Measurements from ENCODE around the gene IMMP2L.

Gene IMMP2L

DNA sequence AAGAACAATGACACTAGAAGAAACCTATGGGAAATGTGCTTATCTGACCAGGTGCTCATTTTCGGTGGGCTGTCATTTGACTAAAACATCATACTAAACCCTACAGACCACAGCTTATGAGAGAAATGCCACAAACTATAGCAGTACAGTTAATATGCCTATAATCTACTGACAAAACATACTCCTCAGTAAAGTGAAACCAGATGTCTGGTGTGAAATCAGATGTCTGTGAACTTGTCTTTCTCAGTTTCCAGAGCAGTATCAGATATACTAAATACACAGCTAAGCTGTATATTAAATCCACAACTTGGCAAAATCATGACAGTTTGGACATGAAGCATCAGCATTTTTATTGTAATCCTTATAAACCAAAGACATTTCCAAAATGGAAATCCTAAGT, 3.3 kb downstream of the IMMP2L start:
- no peak for DNase-seq

DNA sequence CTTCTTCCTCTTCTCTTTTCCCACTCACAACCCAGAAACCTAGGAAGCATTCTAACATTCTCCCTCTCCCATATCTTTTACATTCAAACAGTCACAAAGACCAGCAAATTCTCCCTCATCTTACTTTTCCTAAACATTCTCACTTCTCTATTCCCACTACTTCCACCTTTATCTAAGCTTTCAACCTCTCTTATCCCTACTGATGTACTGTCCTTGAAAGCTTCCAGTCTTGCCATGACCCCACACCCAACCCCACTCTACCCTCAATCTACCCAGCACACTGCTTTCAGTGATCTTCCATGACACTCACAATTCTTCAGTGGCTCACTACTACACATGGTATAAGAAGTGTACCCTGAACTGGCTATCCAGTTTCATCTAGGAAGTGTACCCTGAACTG, 5.3 kb downstream of the IMMP2L start:
- DNase-seq = no peak

DNA sequence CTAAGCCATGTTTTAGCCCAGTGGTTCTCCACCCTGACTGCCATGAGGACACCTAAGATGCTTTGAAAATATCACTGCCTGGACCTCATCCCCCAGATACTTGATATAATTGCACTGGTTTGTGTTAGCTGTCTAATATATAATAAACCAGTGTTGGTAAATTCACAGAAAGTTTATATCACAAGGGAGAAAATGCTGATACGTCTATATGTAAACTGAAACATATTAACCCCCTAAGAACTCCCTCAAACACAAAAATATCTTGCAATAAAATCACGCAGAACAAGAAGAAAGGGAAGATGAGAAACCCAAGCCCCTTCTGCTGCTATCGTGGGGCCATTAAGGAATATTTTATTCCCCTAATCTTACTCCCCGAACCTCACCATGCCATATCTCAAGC, 8.2 kb downstream of the IMMP2L start:
- DNase-seq = no peak

DNA sequence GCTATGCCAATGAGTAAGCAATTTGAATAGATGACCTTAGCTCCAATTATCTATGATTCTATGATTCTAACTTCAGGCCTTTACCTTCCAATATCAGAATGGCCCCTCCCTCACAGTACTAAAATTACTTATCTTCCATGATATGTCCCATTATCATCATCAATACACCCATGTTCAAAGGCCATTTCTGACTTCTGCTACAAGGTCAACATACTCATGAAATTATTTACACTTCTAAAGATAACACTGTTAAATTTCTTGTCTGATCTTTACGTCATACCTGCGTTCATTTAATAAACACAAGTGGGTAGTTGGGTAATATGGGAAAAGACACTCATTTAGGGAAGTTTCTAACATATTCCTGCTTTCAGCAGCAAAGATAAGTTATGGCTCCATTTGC, 21.2 kb downstream of the IMMP2L start:
- DNase-seq = no peak

DNA sequence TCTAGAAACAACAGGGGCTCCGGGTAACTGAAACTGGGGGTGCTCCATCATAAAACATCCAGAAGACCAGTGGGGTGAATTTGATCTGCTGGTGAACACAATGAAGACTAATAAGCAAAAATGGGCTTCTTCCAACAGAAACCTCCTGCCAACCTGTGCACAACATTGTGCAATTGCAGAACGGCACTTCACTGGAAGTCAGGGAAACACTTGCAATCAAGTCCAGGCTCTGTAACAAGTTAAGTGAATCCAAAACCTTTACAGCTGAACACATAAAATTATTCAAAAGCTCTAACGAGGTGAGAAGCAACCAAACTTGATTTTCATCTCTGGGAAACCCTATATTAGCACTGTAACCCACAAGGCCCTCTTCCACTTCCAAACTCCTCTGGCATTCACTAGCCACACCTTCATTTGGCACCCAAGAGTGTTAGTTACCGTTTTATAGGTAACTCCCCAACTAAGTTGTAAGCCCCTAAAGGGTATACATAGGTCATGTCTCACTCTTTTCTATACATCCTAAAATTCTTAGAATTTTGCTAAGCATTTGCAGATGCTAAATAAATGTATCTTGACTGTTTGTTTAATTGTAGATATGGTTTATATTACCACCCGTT, 22.0 kb downstream of the IMMP2L start:
- DNase-seq = no peak

DNA sequence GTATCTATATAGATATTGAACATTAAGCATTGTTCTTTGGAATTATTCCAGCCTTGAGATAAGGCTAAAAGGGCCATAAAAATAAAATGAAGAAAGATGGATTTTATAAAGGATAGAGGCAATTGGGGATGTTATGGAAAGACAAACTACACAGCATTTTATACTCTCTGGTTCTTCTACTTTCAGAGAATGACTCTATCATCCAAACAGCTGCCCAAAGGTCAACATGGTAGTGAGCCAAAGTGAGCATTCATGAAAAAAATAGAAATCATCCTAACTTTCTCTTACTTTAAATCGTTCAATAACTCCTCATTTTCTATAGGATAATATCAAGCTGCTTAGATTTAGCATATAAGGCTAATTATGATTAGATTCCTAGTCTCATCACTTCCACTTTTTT, 25.2 kb downstream of the IMMP2L start:
- no peak for DNase-seq

DNA sequence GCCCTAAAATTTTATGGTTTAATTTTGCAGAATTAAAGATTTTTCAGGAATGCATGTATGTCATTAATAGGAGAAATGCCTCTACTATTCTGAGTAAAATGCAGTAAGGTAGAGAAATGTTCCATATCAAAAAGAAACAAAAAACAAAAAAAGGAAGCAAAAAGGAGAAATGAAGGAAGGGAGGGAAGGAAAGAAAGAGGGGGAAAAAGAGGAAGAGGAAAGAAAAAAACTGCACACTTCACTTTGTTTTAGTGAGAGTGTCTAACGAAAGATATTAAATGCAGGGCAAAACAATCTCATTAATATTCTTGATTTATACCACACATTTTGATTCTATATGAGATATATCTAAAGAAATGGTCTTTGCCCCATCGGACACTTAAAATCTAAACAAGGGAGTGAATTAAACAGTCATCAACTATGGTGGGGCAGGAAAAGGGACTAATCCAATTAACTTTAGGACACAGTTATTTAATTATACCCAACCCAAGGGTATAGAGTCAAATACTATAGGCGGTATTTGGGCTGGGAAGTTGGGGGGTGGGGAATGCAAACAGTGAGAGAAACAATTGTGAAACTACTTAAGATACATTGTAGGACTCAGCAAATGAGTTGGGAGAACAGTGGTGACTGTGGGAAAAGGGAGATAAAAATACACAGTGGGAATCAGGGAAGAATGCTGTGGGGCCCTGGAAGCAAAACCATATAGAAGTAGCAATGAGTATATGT, 27.0 kb downstream of the IMMP2L start:
- no peak for DNase-seq

DNA sequence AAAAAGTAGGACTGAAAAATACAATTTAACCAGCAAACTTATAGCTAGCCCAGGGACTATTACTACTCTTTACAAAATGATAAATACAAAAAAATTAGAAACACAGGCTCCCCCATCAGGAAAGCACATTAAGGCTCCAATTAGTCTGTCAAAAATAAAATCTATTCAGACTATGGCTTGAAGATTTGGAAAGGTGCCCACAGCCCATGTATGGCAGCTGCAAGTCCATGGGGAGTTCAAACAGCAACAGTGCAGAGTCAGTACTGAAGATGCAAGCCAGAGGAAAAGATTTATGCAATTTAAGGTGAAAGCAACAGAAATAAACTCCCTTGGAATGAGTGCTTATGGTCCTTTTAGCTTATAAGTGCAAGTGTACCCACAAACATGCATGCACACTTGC, 29.7 kb downstream of the IMMP2L start:
- no peak for DNase-seq

DNA sequence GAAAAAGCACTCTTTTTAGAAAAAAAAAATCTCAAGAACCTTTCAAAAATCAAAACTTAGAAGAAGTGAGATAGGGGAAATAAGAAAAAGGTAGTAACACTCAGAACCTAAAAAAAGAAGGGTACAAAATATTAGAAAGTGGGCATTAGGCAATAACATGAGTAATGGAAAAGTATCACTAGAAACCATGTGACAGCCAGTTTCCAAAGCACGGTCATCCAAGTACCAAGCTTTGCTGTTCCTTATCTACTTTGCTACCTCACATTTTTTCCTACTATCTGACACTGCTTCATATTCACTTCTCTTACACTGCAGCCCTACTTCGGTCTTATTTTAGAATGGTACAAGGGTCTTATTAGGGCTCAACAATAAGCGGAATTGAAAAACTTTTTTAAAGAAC, 30.3 kb downstream of the IMMP2L start:
- DNase-seq = no peak

DNA sequence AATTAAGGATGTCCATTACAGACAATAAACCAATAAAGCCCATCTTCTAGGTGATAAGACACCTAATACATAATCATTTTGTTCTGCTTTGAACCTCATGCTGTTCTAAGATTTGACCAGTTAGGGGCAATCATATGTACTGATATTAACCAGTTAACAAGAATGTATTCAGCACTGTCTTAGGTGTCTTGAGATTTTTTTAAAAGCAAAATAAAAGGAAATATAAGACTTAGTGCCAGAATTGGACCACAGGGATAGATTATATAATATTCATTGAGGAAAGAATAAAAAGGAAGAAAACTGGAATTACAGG, 32.0 kb downstream of the IMMP2L start:
- no peak for DNase-seq

DNA sequence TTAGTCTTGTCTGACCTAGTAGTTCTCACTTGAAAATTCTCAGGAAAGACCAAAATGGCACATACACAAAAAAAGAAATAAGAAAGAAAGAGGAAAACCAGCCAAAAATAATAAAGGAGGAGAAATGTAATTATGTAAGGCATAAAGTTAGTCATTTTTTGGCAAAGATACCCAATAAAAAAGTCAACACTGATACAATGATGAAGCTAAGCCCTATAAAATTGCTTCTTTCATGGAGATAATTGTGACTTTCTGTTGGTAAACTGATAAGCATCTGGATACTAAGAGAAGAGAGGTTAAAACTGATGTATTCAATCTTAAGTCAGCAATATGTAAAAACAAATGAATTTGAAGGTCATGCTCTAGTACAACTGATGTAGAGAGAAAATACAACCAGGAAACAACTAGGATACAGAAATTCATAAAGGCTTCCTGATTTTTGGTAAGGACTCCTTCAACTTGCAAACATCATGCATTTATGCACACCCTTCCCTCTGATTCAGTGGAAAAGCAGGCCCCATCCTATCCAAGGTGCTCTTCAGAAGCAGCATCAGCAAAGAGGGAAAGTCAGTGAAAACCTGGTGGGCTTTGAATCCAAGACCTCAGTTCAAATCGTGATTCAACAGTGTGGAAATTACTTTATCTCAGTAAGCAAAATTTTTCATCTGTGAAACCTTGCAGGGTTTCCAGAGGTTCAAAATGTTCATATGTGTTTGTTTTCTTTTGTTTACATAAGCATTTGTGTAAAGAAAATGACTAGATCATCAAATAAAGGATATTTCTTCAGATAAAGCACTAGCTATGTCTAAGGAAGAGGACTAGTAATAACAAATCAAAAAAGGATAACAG, 32.6 kb downstream of the IMMP2L start:
- no peak for DNase-seq

DNA sequence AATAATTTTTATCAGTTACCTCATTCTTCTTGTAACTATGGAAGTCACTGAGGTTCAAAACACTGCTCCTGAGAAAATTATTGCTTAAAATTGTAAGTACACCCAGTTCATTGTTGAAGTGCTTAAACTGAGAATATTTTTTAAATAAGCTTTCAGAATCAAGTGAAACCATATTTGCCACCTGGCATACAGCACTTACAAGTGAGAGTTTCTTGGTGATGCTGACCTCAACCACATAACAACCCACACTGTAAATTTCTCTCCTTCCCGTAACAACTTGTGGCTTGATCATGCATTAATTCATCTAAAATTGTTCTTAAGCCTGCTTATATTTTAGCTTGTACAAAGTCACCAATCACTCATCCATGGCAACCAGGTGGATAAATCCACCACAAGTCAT, 34.0 kb downstream of the IMMP2L start:
- DNase-seq = no peak

DNA sequence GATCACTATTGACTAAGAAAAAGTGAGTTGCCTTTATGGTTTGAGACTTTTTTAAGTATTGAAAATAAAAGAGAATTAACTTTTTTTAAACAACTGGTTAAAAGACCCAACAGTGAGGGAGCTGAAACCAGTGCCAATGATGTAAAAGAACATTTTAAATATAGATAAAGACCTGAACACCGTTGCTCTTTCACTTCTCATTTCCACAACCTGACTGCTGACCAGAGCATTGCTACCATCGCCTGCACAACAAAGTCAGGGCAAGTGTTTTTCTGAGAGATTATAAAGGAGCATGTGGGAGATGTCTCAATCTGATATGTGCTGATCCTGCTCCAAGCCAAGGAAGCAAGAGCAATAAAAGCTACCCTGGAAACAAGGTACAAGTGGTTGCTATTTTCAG, 34.7 kb downstream of the IMMP2L start:
- DNase-seq = no peak

DNA sequence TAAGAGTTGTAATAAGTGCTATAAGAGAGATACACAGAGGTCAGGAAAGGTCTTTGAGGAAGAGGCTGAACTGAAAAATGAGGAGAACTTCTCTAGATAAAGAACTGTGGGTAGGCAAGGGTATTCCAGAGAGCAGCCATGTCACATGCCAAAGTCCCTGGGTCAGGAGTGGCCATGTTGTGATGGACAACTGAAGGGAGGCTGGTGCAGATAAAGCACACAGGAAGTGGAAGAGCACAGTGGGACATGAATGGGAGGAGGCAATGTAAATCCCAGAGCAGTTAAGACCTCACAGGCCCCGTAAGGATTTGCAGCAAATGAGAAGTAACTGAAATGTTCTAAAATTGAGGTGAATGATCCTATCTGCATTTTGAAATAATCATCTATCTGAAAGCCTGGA, 37.2 kb downstream of the IMMP2L start:
- DNase-seq = no peak

DNA sequence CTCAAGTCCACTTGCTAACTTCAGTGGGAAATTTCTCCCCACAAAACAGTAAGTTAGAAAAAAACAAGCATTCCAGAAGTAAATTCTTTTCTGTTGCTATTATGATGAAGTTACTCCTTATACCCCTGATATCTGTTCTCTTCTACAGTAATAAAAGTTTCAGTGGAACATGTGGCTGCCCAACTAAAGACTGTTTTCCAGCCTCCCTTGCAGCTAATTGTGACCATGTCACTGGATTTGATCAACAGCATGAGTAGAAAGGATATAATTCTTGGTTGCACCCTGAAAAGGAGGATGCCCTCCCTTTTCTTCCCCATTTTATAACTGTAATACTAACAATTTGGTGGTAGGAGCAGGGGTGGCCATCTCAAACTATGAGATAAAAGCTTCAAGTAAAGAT, 40.6 kb downstream of the IMMP2L start:
- DNase-seq = no peak

DNA sequence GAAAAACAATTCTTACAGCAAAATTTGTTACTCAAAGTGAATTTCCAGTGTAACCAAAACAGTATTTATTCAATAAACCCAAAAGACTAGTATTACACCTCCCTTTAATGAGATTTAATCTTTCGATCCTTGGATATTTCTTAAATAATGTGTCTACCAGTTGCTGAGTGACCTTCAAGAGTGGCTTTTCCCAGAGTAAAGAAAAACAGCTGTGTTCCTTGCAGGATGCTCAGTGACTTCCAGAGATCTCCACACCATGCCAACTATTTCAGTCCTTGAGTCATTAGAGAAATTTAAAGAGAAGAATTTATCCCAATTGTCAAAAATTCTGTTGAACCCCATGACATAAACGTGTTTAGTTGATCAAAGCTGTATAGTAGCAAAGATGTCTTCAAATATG, 44.0 kb downstream of the IMMP2L start:
- no peak for DNase-seq

DNA sequence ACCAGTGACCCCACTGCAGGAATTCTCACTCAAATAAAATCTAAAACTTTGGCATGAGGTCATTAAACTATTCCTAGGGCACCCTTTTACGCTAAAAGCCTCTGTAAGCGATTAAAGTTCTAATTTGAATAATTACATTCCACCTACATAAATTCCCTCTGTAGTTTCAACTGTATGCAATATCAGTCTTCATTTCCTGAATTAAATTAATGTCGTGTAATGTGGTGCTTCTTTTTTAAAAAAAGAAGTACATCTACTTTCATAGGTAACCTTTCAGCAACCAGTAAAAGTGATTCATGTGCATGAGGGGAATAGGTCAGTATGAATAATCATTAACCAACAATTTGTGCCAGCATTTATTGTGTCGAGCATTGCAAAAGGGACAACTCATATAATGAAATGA, 44.7 kb downstream of the IMMP2L start:
- DNase-seq = no peak

DNA sequence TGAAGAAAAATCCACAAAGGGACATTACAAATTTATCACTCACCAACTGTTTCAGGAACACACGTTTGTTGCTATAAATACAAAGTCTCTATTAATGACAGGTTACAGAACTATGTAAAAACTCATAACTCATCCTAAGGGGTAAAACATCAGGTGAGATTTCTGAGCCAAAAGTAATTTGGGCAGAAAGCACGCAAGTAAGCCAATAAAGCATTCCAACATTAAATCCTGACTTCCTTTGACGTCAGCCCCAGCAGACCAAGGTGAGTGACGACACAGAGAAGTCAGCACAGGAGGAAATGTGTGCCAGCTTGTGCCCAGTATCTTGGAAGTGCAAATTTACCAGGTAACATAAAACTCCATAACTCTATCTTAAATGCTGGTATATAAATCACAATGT, 45.7 kb downstream of the IMMP2L start:
- no peak for DNase-seq

DNA sequence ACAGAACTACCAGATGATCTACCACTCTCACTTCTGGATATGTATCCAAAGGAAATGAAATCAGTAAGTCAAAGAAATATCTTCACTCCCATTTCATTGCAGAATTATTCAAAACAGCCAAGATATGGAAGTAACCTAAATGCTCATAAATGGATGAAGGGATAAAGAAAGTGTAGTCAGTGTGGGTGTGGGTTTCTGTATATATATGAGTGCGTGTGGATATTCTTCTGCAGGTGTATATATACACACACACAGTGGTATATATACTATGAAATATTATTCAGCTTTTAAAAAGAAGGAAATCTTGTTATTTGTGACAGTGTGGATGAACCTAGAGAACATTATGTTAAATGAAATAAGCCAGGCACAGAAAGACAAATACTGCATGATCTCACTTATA, 48.7 kb downstream of the IMMP2L start:
- no peak for DNase-seq

DNA sequence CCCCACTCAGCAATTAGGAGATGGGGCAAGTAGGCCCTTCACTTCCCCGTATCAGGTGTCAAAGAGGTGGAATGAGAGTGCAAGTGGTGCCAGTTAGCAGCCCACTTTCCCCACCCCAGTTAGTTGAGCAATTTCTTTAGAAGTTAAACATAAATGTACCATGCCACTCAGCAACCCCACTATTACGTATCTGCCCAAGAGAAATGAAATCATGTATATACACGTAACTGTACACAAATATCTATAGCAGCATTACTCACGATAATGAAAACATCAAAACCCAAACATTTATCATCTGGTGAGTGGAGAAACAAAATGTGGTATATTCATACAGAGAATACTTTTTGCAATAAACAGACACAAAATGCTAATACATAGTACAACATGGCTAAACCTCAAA, 50.4 kb downstream of the IMMP2L start:
- DNase-seq = no peak

DNA sequence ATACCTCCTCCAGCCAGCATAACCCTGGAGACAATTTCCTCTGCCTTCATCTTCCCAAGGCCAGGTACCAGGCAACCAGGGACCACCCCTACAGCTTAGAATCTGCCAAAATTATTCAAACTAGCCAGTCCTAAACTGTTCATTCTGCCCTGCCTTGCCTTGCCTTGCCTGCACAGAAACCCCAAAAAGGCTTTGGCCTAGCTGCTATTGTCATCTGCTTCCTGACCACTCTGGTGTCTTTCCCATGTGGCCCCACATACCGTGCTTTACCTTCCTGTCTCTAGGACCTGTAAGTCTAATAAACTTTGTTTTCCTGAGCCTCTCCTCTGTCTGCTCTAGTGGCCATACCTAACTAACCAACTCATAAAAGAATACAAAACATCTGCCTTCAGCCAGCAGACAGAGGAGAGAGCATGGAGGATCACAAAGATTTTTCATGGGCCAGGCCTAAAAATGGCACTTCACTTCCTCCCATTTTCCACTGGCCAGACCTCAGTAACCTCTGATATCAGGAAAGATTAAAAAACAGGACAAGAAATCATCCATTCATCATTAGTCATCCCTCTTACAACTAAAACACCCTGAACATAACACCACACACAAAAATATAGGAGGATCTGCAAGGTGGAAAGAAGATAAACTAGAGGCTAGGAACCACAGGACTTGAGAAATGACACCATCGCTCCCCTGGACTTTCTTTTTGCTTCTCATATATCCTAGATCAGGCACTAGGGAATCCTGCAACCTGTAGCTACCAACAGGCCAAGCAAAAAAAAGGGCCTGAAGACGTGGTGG, 51.5 kb downstream of the IMMP2L start:
- no peak for DNase-seq

DNA sequence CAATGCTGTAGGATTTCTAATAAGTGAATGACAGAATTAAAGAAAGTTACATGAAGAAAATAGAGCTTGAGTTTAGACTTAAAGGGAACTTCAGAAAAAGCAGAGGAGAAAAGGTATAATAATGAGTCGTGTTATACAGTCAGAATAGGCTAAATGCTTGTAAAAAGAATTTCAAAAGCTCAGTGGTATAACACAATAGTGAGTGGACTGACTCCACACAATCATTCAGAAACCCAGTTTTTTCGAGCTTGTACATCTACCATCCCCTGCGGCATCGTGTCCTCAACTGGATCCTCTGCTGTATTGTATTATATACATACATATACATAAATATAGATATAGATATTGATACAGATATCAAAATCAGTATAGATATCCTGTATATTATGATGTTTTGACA, 52.2 kb downstream of the IMMP2L start:
- no peak for DNase-seq
